Lung (tissue), 12 donors: ENCODE data around the gene CORO1A. TPM values are rescaled to one million over a fixed set of nuclear protein-coding genes. Genes with fewer than 3 reads are reported as not detected.

Experiments
- ATAC-seq: fragments of 200-7000 bp; cut with Tn5 transposase; one replicate; pipeline ENCODE4 v1.9.1; 2020; ENCODE audit warnings: moderate number of reproducible peaks; ENCODE audit not compliant: insufficient read depth, low FRiP score
- DNase-seq, 3 donors: peaks; one replicate each; pipeline ENCODE4 v3.0.0-alpha.2; 2013 to 2017
- H3K27ac ChIP-seq, 2 donors: one replicate each; pipeline ENCODE4 v1.5.1; 2013; ENCODE audit warnings: mild to moderate bottlenecking in 2 of 2, moderate library complexity in 2 of 2, control low read depth in 1 of 2, inconsistent platforms in 1 of 2, low read depth in 1 of 2, low read length in 1 of 2
- H3K27me3 ChIP-seq, 3 donors: one replicate each; pipeline ENCODE4 v1.5.1; 2013; ENCODE audit warnings: low read length in 2 of 3; ENCODE audit not compliant: control insufficient read depth in 3 of 3, insufficient read depth in 3 of 3
- H3K36me3 ChIP-seq, 4 donors: one replicate each; pipeline ENCODE4 v1.5.1; 2013; ENCODE audit warnings: low read length in 4 of 4, mild to moderate bottlenecking in 1 of 4, moderate library complexity in 1 of 4; ENCODE audit not compliant: control insufficient read depth in 4 of 4, insufficient read depth in 4 of 4
- H3K4me1 ChIP-seq, 5 donors: one replicate each; pipeline ENCODE4 v1.5.1; 2013; ENCODE audit warnings: low read length in 5 of 5, mild to moderate bottlenecking in 2 of 5, moderate library complexity in 1 of 5; ENCODE audit not compliant: control insufficient read depth in 5 of 5, insufficient read depth in 5 of 5
- H3K4me3 ChIP-seq: one replicate; pipeline ENCODE4 v1.5.1; 2013; ENCODE audit warnings: mild to moderate bottlenecking, control low read depth, moderate library complexity
- H3K9ac ChIP-seq, 2 donors: one replicate each; pipeline ENCODE4 v1.5.1; 2013; ENCODE audit warnings: low read length in 2 of 2, control low read depth in 1 of 2; ENCODE audit not compliant: insufficient read depth in 1 of 2
- H3K9me3 ChIP-seq, 4 donors: one replicate each; pipeline ENCODE4 v1.5.1; 2013; ENCODE audit warnings: low read length in 3 of 4, mild to moderate bottlenecking in 1 of 4, moderate library complexity in 1 of 4; ENCODE audit not compliant: control insufficient read depth in 4 of 4, insufficient read depth in 3 of 4
- CTCF ChIP-seq: IDR thresholded peaks from 2 replicates; pipeline ENCODE4 v1.5.1; 2012; ENCODE audit warnings: mild to moderate bottlenecking; ENCODE audit errors: control extremely low read depth, extremely low read depth
- WGBS, 2 donors: extraction: QIAGEN DNeasy Blood & Tissue Kit; methylation state at CpG; one replicate each; pipeline ENCODE4 v1.1.7; 2013; 5-methylcytosine and 5-hydroxymethylcytosine counted together
- polyA plus RNA-seq, 2 donors: library from polyadenylated mRNA; stranded (reverse); fragments of 200-250 nt; gene quantifications; one replicate each; pipeline ENCODE4 v1.2.1, GENCODE V29; 2013
- total RNA-seq, 2 donors: library from RNA; depleted of rRNA in 1 of 2; stranded (reverse); fragments of >200 nt in 1 of 2; gene quantifications; one replicate each; pipeline ENCODE4 v1.2.1, GENCODE V29; 2014 to 2021
- donor health status: control.
- donor health status: control.
- donor health status: Bipolar disorder and iron deficiency.
- donor health status: healthy.
- donor health status: DM: yes; HTN: yes; CAD: no.

The CORO1A gene
- total and polyA plus RNA-seq, 4 donors, result 41.8 to 419 (median 95.5) TPM

GRCh38 chr16:30179195-30179594, 4.2 kb upstream of the CORO1A start:
- Histone ChIP-seq H3K27me3 (no peaks in the 10 kb centered on the region), H3K4me1 (peaks cover 0 to 10% (median 1%) of the 10 kb centered on the region in 5 donors), H3K4me3 (no peak overlapping the region), H3K9me3 (no peaks in the 10 kb centered on the region), H3K9ac (no peak overlapping the region), H3K36me3 (no peaks in the 10 kb centered on the region), H3K27ac (no peak overlapping the region)
- TF ChIP-seq CTCF, result no peak
- DNase-seq (no peak), ATAC-seq (no peak)
- WGBS, 2 donors, result 95 to 96% methylated on average over 4 of the region's 4 CpGs

- no peak overlapping the region for H3K4me3 ChIP-seq
- H3K36me3 ChIP-seq, result no peaks in the 10 kb centered on the region
- no peak for TF ChIP-seq CTCF
- H3K9ac ChIP-seq, result no peak overlapping the region
- H3K27ac ChIP-seq, result no peak overlapping the region
- ATAC-seq (no peak), DNase-seq (no peak)
- 93 to 95% methylated on average over 9 of the region's 9 CpGs for WGBS, 2 donors
- H3K27me3 ChIP-seq, result no peaks in the 10 kb centered on the region
- no peaks in the 10 kb centered on the region for H3K9me3 ChIP-seq
- H3K4me1 ChIP-seq, result peaks cover 0 to 15% (median 4%) of the 10 kb centered on the region in 5 donors
Observed at GRCh38 chr16:30179931-30180330, 3.5 kb upstream of the CORO1A start.

DNA sequence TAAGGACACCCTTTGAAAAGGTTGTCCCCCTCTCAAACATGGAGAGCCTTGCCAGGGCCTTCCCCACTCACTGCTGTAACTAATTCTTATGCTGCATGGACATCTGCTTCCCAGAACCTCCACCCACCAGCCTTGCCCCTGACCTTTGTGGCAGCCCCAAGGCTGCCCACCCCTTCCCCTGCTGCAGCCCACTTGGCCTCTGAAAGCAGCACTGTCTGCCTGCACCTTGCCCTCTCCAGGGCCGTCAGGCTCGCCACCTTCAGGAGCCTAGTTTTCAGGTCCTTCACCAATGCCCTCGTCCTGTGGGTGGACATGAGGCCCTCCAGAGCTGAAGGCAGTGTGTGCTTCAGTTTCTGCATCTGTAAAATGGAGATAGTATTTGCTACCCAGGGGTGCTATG, 2.7 kb upstream of the CORO1A start:
- no peaks in the 10 kb centered on the region for H3K9me3 ChIP-seq
- H3K27me3 ChIP-seq, result no peaks in the 10 kb centered on the region
- no peak for TF ChIP-seq CTCF
- no peak for DNase-seq
- no peaks in the 10 kb centered on the region for H3K36me3 ChIP-seq
- no peak overlapping the region for H3K27ac ChIP-seq
- H3K4me3 ChIP-seq, result no peak overlapping the region
- no peak overlapping the region for H3K9ac ChIP-seq
- H3K4me1 ChIP-seq, result peaks cover 0 to 15% (median 4%) of the 10 kb centered on the region in 5 donors
- ATAC-seq, result no peak
- whole genome bisulfite sequencing, 2 donors, result 87% methylated on average over 3 of the region's 3 CpGs
